ENCODE results near the gene ZNHIT2. TPM values are rescaled to one million over a fixed set of nuclear protein-coding genes. Genes with fewer than 3 reads are reported as not detected.

Gene ZNHIT2
- total and polyA plus RNA-seq, 2 of the 13 experiments (the other 11 are each of a cell fraction or from before 2014, with no cell fraction given), result 1.1 to 6.5 TPM

GRCh38 chr11:65134952-65135632 is 17.6 kb upstream of the ZNHIT2 start (continued):
- 0 out of 2 replicates have a peak, but pooled peaks have one; percentile 24 for TF ChIP-seq ZNF547 (CRISPR knock-in tag; IDR thresholded peaks at IDR 0.05)
- TF ChIP-seq ZGPAT (CRISPR knock-in tag; IDR thresholded peaks at IDR 0.05), result no peak
- TF ChIP-seq ELK4 (CRISPR knock-in tag; IDR thresholded peaks at IDR 0.05; ENCODE audit: borderline replicate concordance), result no peak
- no peak for TF ChIP-seq KMT2A (CRISPR knock-in tag; IDR thresholded peaks at IDR 0.05)
- TF ChIP-seq HNF4G (IDR thresholded peaks at IDR 0.05; ENCODE audit: borderline replicate concordance, low read depth, low read length), result no peak
- no peak for TF ChIP-seq HNF4G (CRISPR knock-in tag; IDR thresholded peaks at IDR 0.05; ENCODE audit: borderline replicate concordance, low read depth)
- 0 out of 2 replicates have a peak, but pooled peaks have one; percentile 20 for TF ChIP-seq ZSCAN31 (CRISPR knock-in tag; IDR thresholded peaks at IDR 0.05; ENCODE audit: low read depth)
- no peak for TF ChIP-seq KLF6 (CRISPR knock-in tag; IDR thresholded peaks at IDR 0.05)
- TF ChIP-seq ZNF33A (CRISPR knock-in tag; IDR thresholded peaks at IDR 0.05; ENCODE audit: borderline replicate concordance), result no peak
- no peak for TF ChIP-seq MAFF (IDR thresholded peaks at IDR 0.05; ENCODE audit: low read depth, low read length)
- no peak for TF ChIP-seq ZNF878 (CRISPR knock-in tag; IDR thresholded peaks at IDR 0.05)
- TF ChIP-seq EHMT2 (IDR thresholded peaks at IDR 0.05; ENCODE audit: borderline replicate concordance, low read depth, low read length), result no peak
- TF ChIP-seq SP4 (CRISPR knock-in tag; IDR thresholded peaks at IDR 0.05), result peak; percentile 49
- TF ChIP-seq PTBP1 (IDR thresholded peaks at IDR 0.05; ENCODE audit: low read depth, low read length, poor library complexity, severe bottlenecking), result no peak
- TF ChIP-seq ZNF280B (CRISPR knock-in tag; IDR thresholded peaks at IDR 0.05; ENCODE audit: borderline replicate concordance), result no peak; the same call in 1 of the 2 replicates
- no peak for TF ChIP-seq ZNF234 (CRISPR knock-in tag; conservative IDR thresholded peaks at IDR 0.05)
- TF ChIP-seq PHF21A (CRISPR knock-in tag; IDR thresholded peaks at IDR 0.05), result peak; percentile 85
- peak; percentile 59; the same call in 1 of the 2 replicates for TF ChIP-seq ZFX (CRISPR knock-in tag; IDR thresholded peaks at IDR 0.05; ENCODE audit: low read depth)
- TF ChIP-seq SRSF4 (IDR thresholded peaks at IDR 0.05; ENCODE audit: low read depth, low read length, poor library complexity, severe bottlenecking), result no peak
- TF ChIP-seq ZNF792 (CRISPR knock-in tag; IDR thresholded peaks at IDR 0.05), result 0 out of 2 replicates have a peak, but pooled peaks have one; percentile 11
- no peak for TF ChIP-seq CBFB (CRISPR knock-in tag; IDR thresholded peaks at IDR 0.05)
- TF ChIP-seq MTA3 (CRISPR knock-in tag; IDR thresholded peaks at IDR 0.05), result no peak
- no peak for TF ChIP-seq ZBTB21 (CRISPR knock-in tag; IDR thresholded peaks at IDR 0.05)
- TF ChIP-seq EZH2 (conservative IDR thresholded peaks at IDR 0.05; ENCODE audit: low read depth, low read length), result no peak
- no peak for TF ChIP-seq NFATC3 (CRISPR knock-in tag; IDR thresholded peaks at IDR 0.05)
- TF ChIP-seq HNRNPK (IDR thresholded peaks at IDR 0.05; ENCODE audit: low read depth, low read length, poor library complexity, severe bottlenecking), result no peak
